ENCODE results near the gene OR2D2.

The OR2D2 gene, protein sequence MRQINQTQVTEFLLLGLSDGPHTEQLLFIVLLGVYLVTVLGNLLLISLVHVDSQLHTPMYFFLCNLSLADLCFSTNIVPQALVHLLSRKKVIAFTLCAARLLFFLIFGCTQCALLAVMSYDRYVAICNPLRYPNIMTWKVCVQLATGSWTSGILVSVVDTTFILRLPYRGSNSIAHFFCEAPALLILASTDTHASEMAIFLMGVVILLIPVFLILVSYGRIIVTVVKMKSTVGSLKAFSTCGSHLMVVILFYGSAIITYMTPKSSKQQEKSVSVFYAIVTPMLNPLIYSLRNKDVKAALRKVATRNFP

DNA sequence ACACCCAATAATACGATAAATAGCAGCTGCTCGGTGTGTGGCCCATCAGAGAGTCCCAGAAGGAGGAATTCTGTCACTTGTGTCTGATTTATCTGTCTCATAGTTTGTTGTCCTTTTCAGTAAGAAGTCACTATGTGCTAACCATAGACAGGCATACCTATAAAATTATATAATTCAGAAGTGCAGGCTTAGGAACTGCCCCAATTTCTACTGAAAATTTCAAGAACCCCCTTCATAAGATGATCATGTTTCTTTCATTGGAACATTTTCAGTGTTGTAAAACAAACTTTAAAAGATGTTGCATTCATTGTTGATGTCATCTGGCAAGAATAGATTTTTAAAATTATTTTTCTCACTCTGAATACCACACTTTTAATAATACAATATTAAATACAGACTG is at the start of gene OR2D2:
Gene OR2D2 (minus strand): TSS at position 101 of the 400 bp plus-strand sequence. CDS start 0 bp downstream, at position 101.
- POLR2A ChIA-PET, result no interaction called here
- Histone ChIP-seq H3K9me3 (ENCODE audit: control insufficient read depth, insufficient read depth, low read depth, low read length) (no peaks in the 10 kb centered on the region), H3K36me3 (ENCODE audit: control insufficient read depth in 2 of 2, insufficient read depth in 1 of 2, low read length in 2 of 2) (no peaks in the 10 kb centered on the region), H3K4me3 (ENCODE audit: low read depth, low read length) (no peak within 1 kb of the TSS), H3K4me1 (ENCODE audit: control insufficient read depth, insufficient read depth, low read length) (no peaks in the 10 kb centered on the region), H3K27ac (ENCODE audit: extremely low read depth, low read depth, low read length) (no peak within 1 kb of the TSS)
- TF ChIP-seq ZNF518A (tag by site-specific recombination; conservative IDR thresholded peaks at IDR 0.05; ENCODE audit: low read depth) (no peak), ZNF776 (tag by site-specific recombination; IDR thresholded peaks at IDR 0.05; ENCODE audit: borderline replicate concordance) (no peak)
- TF ChIP-seq, protein P1, sequence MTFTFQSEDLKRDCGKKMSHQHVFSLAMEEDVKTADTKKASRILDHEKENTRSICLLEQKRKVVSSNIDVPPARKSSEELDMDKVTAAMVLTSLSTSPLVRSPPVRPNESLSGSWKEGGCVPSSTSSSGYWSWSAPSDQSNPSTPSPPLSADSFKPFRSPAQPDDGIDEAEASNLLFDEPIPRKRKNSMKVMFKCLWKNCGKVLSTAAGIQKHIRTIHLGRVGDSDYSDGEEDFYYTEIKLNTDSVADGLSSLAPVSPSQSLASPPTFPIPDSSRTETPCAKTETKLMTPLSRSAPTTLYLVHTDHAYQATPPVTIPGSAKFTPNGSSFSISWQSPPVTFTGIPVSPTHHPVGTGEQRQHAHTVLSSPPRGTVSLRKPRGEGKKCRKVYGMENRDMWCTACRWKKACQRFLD (tag by site-specific recombination; IDR thresholded peaks at IDR 0.05), result no peak
- CTCF ChIA-PET, result no interaction called here

DNA sequence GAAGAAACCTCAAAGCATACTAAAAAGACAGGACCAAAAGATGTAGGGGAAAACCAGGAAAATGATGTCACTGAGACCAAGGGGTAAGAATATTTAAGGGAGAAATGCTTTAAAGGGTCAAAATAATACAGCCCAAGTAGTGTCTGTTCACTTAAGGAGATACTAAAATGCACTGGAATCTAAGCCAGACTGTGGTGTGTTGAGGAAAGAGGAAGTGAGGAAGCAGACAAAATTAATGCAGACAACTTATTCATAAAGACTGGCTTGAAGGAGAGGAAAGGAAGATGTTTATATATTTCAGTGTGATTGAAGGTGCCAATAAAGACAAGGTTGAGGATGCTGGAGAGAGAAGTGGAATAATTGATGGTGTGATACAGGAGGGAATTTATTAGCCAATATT is 49.7 kb upstream of the OR2D2 start:
- H3K4me1 ChIP-seq (ENCODE audit: control insufficient read depth, insufficient read depth, low read length), result no peaks in the 10 kb centered on the region
- ChIA-PET POLR2A (no interaction called here), CTCF (no interaction called here)
- no peak for TF ChIP-seq ZNF747 (tag by site-specific recombination; IDR thresholded peaks at IDR 0.05)
- TF ChIP-seq ZNF558 (tag by site-specific recombination; IDR thresholded peaks at IDR 0.05), result no peak
- TF ChIP-seq ZNF623 (tag by site-specific recombination; IDR thresholded peaks at IDR 0.05), result no peak
- TF ChIP-seq GLIS2 (tag by site-specific recombination; IDR thresholded peaks at IDR 0.05), result no peak
- no peak for TF ChIP-seq ZNF571 (tag by site-specific recombination; IDR thresholded peaks at IDR 0.05)
- TF ChIP-seq, protein P2, sequence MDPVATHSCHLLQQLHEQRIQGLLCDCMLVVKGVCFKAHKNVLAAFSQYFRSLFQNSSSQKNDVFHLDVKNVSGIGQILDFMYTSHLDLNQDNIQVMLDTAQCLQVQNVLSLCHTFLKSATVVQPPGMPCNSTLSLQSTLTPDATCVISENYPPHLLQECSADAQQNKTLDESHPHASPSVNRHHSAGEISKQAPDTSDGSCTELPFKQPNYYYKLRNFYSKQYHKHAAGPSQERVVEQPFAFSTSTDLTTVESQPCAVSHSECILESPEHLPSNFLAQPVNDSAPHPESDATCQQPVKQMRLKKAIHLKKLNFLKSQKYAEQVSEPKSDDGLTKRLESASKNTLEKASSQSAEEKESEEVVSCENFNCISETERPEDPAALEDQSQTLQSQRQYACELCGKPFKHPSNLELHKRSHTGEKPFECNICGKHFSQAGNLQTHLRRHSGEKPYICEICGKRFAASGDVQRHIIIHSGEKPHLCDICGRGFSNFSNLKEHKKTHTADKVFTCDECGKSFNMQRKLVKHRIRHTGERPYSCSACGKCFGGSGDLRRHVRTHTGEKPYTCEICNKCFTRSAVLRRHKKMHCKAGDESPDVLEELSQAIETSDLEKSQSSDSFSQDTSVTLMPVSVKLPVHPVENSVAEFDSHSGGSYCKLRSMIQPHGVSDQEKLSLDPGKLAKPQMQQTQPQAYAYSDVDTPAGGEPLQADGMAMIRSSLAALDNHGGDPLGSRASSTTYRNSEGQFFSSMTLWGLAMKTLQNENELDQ (tag by site-specific recombination; IDR thresholded peaks at IDR 0.05; ENCODE audit: low read depth), result no peak
- no peak for TF ChIP-seq FEZF1 (tag by site-specific recombination; IDR thresholded peaks at IDR 0.05)
- no peak for TF ChIP-seq ZBTB17 (tag by site-specific recombination; IDR thresholded peaks at IDR 0.05)
- no peak for TF ChIP-seq ZNF37A (tag by site-specific recombination; IDR thresholded peaks at IDR 0.05)
- TF ChIP-seq ZNF211 (tag by site-specific recombination; IDR thresholded peaks at IDR 0.05; ENCODE audit: low read depth), result no peak
- TF ChIP-seq ZNF785 (tag by site-specific recombination; IDR thresholded peaks at IDR 0.05), result no peak
- TF ChIP-seq, protein P3, sequence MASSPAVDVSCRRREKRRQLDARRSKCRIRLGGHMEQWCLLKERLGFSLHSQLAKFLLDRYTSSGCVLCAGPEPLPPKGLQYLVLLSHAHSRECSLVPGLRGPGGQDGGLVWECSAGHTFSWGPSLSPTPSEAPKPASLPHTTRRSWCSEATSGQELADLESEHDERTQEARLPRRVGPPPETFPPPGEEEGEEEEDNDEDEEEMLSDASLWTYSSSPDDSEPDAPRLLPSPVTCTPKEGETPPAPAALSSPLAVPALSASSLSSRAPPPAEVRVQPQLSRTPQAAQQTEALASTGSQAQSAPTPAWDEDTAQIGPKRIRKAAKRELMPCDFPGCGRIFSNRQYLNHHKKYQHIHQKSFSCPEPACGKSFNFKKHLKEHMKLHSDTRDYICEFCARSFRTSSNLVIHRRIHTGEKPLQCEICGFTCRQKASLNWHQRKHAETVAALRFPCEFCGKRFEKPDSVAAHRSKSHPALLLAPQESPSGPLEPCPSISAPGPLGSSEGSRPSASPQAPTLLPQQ (tag by site-specific recombination; IDR thresholded peaks at IDR 0.05), result no peak
- TF ChIP-seq ZNF140 (tag by site-specific recombination; IDR thresholded peaks at IDR 0.05), result no peak
- TF ChIP-seq ZNF221 (tag by site-specific recombination; IDR thresholded peaks at IDR 0.05; ENCODE audit: borderline replicate concordance), result no peak
- no peak for TF ChIP-seq IKZF3 (tag by site-specific recombination; IDR thresholded peaks at IDR 0.05)
- H3K27ac ChIP-seq (ENCODE audit: extremely low read depth, low read depth, low read length), result no peak overlapping the region
- no peaks in the 10 kb centered on the region for H3K9me3 ChIP-seq (ENCODE audit: control insufficient read depth, insufficient read depth, low read depth, low read length)
- peaks cover 0 to 28% of the 10 kb centered on the region in 2 experiments; a peak in 2 of 3 replicates for H3K36me3 ChIP-seq (ENCODE audit: control insufficient read depth in 2 of 2, insufficient read depth in 1 of 2, low read length in 2 of 2)
- H3K4me3 ChIP-seq (ENCODE audit: low read depth, low read length), result no peak overlapping the region
